ENCODE measurements around the gene EIF2B2. TPM values are rescaled to one million over a fixed set of nuclear protein-coding genes. Genes with fewer than 3 reads are reported as not detected.

EIF2B2 gene
- total RNA-seq, 1 donor from 2014 or later, result 37.2 TPM

DNA sequence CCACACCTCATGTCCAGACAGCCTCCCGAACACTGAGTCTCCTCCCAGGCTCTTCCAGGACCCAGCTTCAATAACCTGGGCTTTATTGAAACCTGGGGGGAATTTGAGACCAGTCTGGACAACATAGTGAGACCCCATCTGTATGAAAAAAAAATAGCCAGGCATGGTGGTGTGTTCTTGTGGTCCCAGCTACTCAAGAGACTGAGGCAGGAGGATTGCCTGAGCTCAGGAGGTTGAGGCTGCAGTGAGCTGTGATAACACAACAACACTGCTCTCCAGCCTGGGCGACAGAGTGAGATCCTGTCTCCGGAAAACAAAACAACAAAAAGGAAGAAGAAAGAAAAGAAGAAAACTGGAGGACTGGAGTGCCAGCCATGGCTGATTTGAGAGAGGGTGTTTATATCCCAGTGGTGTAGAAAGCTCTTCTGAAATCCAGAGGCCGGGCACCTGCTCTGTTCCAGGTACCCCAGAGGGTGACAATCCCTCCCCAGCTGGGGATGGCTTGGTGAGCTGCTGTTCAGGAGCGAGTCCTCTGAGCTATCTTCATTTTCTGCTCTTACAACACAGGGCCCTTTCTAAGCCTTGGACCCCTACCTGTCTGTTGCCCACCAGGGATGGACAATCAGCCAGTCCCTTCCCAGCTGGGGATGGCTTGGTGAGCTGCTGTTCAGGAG is 41.3 kb upstream of the EIF2B2 start:
- H3K4me3 Mint-ChIP-seq, result no peak overlapping the region
- no peaks in the 10 kb centered on the region for H3K36me3 Mint-ChIP-seq (ENCODE audit: low read depth)
- no peaks in the 10 kb centered on the region for H3K9me3 Mint-ChIP-seq
- ChIA-PET CTCF (interaction anchor here (0.9 to 1.7 kb wide), 4 partner anchors 16 to 127 kb away, joined by 3 to 8 read pairs (median 4); no protein-coding TSS in a partner anchor), POLR2A (interaction anchor here (1.2 to 1.4 kb wide), 3 partner anchors 24 to 50 kb away, joined by 3 to 7 read pairs (median 4); partner anchors contain the start of gene EIF2B2)
- TF ChIP-seq, protein P1, sequence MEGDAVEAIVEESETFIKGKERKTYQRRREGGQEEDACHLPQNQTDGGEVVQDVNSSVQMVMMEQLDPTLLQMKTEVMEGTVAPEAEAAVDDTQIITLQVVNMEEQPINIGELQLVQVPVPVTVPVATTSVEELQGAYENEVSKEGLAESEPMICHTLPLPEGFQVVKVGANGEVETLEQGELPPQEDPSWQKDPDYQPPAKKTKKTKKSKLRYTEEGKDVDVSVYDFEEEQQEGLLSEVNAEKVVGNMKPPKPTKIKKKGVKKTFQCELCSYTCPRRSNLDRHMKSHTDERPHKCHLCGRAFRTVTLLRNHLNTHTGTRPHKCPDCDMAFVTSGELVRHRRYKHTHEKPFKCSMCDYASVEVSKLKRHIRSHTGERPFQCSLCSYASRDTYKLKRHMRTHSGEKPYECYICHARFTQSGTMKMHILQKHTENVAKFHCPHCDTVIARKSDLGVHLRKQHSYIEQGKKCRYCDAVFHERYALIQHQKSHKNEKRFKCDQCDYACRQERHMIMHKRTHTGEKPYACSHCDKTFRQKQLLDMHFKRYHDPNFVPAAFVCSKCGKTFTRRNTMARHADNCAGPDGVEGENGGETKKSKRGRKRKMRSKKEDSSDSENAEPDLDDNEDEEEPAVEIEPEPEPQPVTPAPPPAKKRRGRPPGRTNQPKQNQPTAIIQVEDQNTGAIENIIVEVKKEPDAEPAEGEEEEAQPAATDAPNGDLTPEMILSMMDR (IDR thresholded peaks at IDR 0.05), result no peak
- no peak for DNase-seq
- peaks cover 2% of the 10 kb centered on the region for H3K27me3 Mint-ChIP-seq
- H3K4me1 Mint-ChIP-seq, result peaks cover 20% of the 10 kb centered on the region
- intact Hi-C loops (cut with micrococcal nuclease), result loop anchor here (5.0 kb wide), 1 partner anchor 41 kb away; the partner anchor contains the start of gene EIF2B2
- ATAC-seq (ENCODE audit: low read depth), result no peak
- no peak overlapping the region for H3K27ac Mint-ChIP-seq

DNA sequence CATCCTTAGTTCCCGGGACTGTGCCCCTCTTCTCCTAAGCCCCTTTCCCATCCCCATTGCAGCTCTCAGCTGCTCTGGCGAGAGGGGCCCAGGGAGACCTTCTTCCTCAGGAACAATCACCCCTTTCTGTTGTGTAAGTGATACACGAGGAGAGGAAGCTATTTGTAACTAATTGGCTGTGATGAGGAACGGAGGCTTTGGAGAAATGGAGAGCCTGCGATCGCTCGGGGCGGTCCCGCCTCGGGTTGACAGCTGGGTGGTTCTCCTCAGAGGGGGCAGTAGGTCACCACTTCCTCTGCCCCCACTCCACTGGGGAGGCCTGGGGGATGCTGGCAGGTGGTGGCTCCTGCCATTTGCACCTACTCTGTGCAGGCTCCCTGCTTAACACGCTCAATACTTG is 40.7 kb upstream of the EIF2B2 start:
- Mint-ChIP-seq H3K27me3 (no peaks in the 10 kb centered on the region), H3K4me1 (peaks cover 20% of the 10 kb centered on the region), H3K27ac (peak overlapping the region; percentile 68), H3K4me3 (peak overlapping the region; percentile 45), H3K36me3 (ENCODE audit: low read depth) (no peaks in the 10 kb centered on the region), H3K9me3 (no peaks in the 10 kb centered on the region)
- ATAC-seq (ENCODE audit: low read depth), result peak; percentile 18
- intact Hi-C loops (cut with micrococcal nuclease), result loop anchor here (2.0 to 5.0 kb wide), 2 partner anchors 15 to 40 kb away; partner anchors contain the start of gene EIF2B2
- POLR2A ChIA-PET, result interaction anchor here (0.7 to 1.4 kb wide), 4 partner anchors 22 to 51 kb away, joined by 3 to 7 read pairs (median 4); partner anchors contain the start of gene EIF2B2
- TF ChIP-seq, protein P1 (IDR thresholded peaks at IDR 0.05), result no peak
- no peak for DNase-seq
- CTCF ChIA-PET, result interaction anchor here (0.9 to 1.7 kb wide), 3 partner anchors 17 to 126 kb away, joined by 4 to 8 read pairs (median 4); no protein-coding TSS in a partner anchor

DNA sequence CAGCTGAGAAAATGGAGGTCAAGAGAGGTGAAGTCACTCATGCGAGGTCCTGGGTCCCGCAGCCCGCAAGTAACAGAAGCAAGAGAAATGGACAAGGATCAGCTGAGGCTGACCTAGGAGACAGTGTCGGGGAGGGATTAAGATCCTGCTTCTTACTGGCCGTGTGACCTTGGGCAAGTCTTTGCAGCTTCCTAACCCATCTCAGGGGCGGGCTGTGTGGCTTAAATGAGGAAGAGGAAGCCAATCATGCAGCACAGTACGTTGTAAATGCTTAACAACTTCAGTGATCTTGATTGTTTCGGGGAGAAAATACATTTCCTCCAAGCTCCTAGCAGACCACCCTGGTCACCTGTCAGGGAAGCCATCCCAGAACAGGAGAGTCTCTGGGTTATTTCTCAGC is 40.2 kb upstream of the EIF2B2 start:
- TF ChIP-seq, protein P1 (IDR thresholded peaks at IDR 0.05), result no peak
- no peaks in the 10 kb centered on the region for H3K27me3 Mint-ChIP-seq
- intact Hi-C loops (cut with micrococcal nuclease), result loop anchor here (2.0 to 5.0 kb wide), 2 partner anchors 16 to 40 kb away; partner anchors contain the start of gene EIF2B2
- no peaks in the 10 kb centered on the region for H3K9me3 Mint-ChIP-seq
- H3K27ac Mint-ChIP-seq, result peak overlapping the region; percentile 68
- H3K36me3 Mint-ChIP-seq (ENCODE audit: low read depth), result no peaks in the 10 kb centered on the region
- H3K4me1 Mint-ChIP-seq, result peaks cover 20% of the 10 kb centered on the region
- peak; percentile 80 for ATAC-seq (ENCODE audit: low read depth)
- ChIA-PET POLR2A (interaction anchor here (0.7 to 1.4 kb wide), 4 partner anchors 23 to 51 kb away, joined by 3 to 7 read pairs (median 4); partner anchors contain the start of gene EIF2B2), CTCF (interaction anchor here (0.9 to 1.7 kb wide), 3 partner anchors 18 to 126 kb away, joined by 4 to 8 read pairs (median 4); no protein-coding TSS in a partner anchor)
- H3K4me3 Mint-ChIP-seq, result peak overlapping the region; percentile 45
- DNase-seq, result no peak

- Mint-ChIP-seq H3K36me3 (ENCODE audit: low read depth) (no peaks in the 10 kb centered on the region), H3K9me3 (no peaks in the 10 kb centered on the region), H3K27ac (peak overlapping the region; percentile 68), H3K27me3 (no peaks in the 10 kb centered on the region), H3K4me1 (peaks cover 20% of the 10 kb centered on the region), H3K4me3 (no peak overlapping the region)
- ATAC-seq (ENCODE audit: low read depth), result peak; percentile 51
- no peak for DNase-seq
- ChIA-PET CTCF (no interaction called here), POLR2A (no interaction called here)
- intact Hi-C loops (cut with micrococcal nuclease), result loop anchor here (1.0 to 5.0 kb wide), 3 partner anchors 8 to 39 kb away; partner anchors contain the start of genes EIF2B2 and PGF
- TF ChIP-seq, protein P1 (IDR thresholded peaks at IDR 0.05), result no peak
Observed at GRCh38 chr14:74963178-74963704, 39.5 kb upstream of the EIF2B2 start.
